K562 treated with DMSO at 1 percent for 12 hours (cell line): ENCODE results near the gene RPL9. TPM values are rescaled to one million over a fixed set of nuclear protein-coding genes. Genes with fewer than 3 reads are reported as not detected.

ENCODE experiments used
- total RNA-seq: library from RNA; unstranded; fragments of 300-600 nt; gene quantifications from 2 replicates; pipeline ENCODE4 v1.2.3, GENCODE V29; 2022; ENCODE audit not compliant: insufficient read depth

The RPL9 gene
- total RNA-seq: 3,033 and 3,623 TPM in 2 replicates

DNA sequence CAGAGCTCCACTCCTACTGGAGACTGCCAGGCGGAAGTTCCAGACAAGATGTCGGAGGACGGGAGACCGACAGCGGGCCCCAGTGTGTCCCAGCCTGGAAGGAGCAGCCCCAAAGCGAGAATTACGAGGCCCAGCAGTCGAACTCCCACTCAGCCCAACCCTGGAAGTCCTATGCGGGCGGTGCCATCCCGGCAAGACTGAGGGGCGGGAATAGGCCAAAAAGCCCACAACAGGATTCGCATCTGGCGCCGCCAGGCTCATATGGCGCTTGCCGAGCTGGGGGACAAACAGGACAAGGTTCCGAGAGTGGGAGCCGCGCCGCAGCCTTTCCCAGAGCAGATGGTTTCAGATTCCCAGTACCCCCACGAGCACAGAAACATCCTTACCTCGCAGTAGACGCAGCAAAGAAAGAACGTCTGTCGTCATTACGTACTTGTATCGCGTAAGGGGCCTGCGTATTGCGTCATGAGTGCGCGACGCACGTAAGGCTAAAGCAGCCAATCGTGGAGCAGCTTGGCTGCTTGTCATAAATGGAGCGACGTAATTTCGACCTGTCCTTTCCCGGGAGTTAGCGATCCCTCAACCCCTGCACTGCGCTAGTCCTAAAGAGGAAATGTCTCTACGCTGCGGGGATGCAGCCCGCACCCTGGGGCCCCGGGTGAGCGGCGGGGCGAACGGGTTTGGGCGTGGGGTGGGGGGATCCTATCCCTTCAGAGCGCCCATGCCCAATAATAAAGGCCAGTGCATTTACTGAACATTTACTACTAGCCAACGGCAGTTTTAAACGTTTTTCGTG is at the start of gene RPL9, which contains the start of gene LIAS:
TSS of gene RPL9 (minus strand) at position 418 of the 796 bp plus-strand sequence. CDS start 483 bp downstream, outside the sequence.
TSS of gene LIAS (plus strand) at position 552 of the 796 bp plus-strand sequence. CDS start at position 614, 62 bp downstream.

GRCh38 chr4:39406763-39407583 is 51.7 kb downstream of the RPL9 start, which contains the start of gene KLB:
Gene KLB, plus strand, starts transcription at chr4:39406930. Its CDS starts 20 bp downstream, at chr4:39406950.

Other genes starting within 250 kb of the RPL9 start
- 23.0 and 47.7 TPM in 2 replicates for gene RFC1, start 92.6 kb downstream of the RPL9 start, total RNA-seq
- gene KLB, start 52.0 kb downstream of the RPL9 start, total RNA-seq: not detected in 2 replicates
- gene LIAS, start 134 bp upstream of the RPL9 start, total RNA-seq: 13.4 and 17.3 TPM in 2 replicates
- 10.3 and 17.4 TPM in 2 replicates for gene UGDH, start 68.5 kb upstream of the RPL9 start, total RNA-seq
- gene SMIM14, start 179.9 kb upstream of the RPL9 start, total RNA-seq: 7.6 and 22.5 TPM in 2 replicates
- gene UBE2K, start 239.2 kb upstream of the RPL9 start, total RNA-seq: 16.9 and 40.7 TPM in 2 replicates